GM19463 (cell line): ENCODE measurements around the gene FUT1.
"Not testable (repeated sequence)": the region's sequence is repeated elsewhere in the genome, so short reads cannot be mapped to it uniquely, and the experiment has no call there.

ENCODE experiments used
- ATAC-seq: cut with Tn5 transposase; IDR thresholded peaks from one replicate; pipeline ENCODE4 v1.9.1; 2021; ENCODE audit warnings: mild to moderate bottlenecking, moderate library complexity; ENCODE audit not compliant: unreplicated experiment

The FUT1 gene

DNA sequence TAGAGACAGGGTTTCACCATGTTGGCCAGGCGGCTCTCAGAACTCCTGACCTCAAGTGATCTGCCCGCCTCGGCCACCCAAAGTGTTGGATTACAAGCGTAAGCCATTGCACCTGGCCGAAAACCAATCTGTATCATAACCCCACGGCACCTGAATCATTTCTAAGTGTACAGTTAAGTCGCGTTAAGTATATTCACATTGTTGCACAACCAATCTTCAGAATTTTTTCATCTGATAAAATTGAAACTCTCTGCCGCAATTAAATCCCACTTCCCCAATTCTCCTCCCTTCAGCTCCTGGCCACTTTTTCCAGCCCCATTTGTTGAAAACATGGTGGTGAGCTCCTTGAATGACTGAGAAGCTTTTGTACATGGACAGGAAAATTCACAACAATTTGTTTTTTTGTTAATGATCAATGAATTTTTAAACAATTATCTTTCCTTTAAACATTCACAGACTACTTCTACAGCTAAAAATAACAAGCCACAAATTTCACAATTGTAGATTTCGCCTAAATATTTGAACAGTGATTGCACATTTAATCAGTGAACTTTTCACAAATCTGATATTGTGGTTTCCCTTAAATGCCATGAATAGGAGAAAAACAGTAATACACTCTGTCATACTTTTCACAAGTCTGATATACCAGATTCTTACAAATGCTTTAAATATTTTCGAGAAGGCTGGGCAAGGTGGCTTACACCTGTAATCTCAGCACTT is 16.7 kb upstream of the FUT1 start:
- ATAC-seq: no peak

DNA sequence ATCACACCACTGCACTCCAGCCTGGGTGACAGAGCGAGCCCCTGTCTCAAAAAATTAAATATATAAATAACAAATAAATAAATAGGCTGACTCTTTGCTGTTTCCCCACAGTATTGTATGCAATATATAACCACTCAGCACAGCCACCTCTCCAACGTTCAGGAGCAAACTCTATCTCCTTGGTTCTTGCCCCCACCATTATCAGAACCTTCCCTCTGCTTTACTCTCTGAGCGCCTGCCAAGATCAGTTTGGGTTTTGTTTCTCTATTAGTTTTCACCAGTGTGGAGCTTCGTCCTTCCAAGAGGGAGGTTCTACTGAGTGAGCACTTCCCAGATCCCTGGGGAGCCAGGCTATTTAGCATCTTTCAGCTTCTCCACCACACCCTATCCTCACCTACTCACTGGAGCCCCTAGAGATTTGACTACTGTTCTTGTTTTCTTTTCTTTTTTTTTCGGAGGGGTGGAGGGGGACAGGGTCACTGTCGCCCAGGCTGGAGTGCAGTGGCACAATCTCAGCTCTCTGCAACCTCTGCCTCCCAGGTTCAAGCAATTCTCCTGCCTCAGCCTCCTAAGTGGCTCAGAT is 15.8 kb upstream of the FUT1 start:
- not testable (repeated sequence) for ATAC-seq

DNA sequence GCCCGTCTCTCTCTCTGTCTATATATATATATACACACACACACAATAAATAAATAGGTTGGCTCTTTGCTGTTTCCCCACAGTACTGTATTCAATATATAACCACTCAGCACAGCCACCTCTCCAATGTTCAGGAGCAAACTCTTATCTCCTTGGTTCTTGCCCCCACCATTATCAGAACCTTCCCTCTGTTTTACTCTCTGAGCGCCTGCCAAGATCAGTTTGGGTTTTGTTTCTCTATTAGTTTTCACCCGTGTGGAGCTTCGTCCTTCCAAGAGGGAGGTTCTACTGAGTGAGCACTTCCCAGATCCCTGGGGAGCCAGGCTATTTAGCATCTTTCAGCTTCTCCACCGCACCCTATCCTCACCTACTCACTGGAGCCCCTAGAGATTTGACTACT is 13.4 kb upstream of the FUT1 start:
- ATAC-seq: not testable (repeated sequence)

- ATAC-seq: no peak
Observed at GRCh38 chr19:48760504-48761205, 8.2 kb upstream of the FUT1 start.

DNA sequence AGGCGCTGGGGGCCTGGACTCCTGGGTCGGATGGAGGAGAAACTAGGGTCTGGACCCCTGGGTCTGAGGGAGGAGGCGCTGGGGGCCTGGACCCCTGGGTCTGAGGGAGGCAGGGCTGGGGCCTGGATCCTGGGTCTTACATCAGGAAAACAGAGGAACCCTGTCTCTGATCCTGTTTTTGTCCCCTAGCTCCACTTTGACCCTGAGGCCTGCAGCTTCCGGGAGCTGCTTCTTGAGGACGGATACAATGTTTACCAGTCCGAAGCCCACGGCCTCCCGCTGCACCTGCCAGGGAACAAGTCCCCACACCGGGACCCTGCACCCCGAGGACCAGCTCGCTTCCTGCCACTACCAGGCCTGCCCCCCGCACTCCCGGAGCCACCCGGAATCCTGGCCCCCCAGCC is 5.3 kb upstream of the FUT1 start:
- no peak for ATAC-seq

DNA sequence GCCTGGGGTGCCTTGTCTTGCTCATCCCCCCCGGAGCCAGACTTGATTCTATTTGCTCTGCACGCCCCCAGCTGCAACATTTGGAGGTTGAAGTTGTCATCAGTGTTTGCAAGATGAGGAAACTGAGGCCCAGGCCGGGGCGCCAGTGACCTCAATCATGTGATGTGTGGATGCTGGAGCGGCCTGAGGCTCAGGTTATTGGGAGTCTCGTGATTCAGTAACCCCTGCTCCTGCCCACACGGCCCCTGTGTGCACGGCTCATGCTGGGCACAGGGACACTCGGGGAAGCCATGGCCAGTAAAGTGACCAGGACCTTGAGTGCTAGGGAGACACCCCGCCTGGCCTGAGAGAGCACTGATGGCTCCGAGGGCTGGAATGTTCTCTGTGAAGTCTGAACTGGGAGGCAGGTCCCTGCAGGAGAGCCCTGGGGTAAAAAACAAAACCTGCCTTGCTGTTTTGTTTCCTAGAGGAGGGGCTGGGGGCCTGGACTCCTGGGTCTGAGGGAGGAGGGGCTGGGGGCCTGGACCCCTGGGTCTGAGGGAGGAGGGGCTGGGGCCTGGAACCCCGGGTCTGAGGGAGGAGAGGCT is 4.7 kb upstream of the FUT1 start:
- no peak for ATAC-seq

DNA sequence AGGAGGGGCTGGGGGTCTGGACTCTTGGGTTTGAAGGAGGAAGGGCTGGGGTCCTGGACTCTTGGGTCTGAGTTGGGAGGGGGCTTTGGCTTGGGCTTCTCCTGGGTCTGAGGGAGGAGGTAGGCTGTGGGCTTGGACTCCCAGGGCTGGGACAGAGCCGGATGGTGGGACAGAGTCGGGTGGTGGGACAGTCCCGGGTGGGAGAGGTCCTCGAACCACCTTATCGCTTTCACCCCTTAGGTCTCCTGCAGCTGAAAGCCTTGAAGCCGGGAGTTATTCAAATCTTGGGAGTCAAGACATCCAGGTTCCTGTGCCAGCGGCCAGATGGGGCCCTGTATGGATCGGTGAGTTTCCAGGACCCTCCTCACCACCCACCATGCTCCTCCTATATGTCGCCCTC is 4.2 kb upstream of the FUT1 start:
- no peak for ATAC-seq

- ATAC-seq: no peak
Observed at GRCh38 chr19:48756212-48756611, 3.8 kb upstream of the FUT1 start.

- no peak for ATAC-seq
Observed at GRCh38 chr19:48755787-48756186, 3.3 kb upstream of the FUT1 start.

- ATAC-seq: no peak
Observed at GRCh38 chr19:48755084-48755641, 2.7 kb upstream of the FUT1 start, which contains the start of gene FGF21. FGF21 (plus strand) TSS chr19:48755524; CDS start chr19:48756237, 713 bp downstream.

- no peak for ATAC-seq
Observed at GRCh38 chr19:48751845-48752495, 471 bp downstream of the FUT1 start.

- no peak for ATAC-seq
Observed at GRCh38 chr19:48750771-48751504, 1.5 kb downstream of the FUT1 start.

- ATAC-seq: no peak
Observed at GRCh38 chr19:48750351-48750750, 2.1 kb downstream of the FUT1 start.

GRCh38 chr19:48749571-48750198 is 2.8 kb downstream of the FUT1 start:
- ATAC-seq: no peak

GRCh38 chr19:48746738-48747575 is 5.5 kb downstream of the FUT1 start, which contains the start of gene IZUMO1:
IZUMO1 (minus strand) TSS chr19:48746909; CDS start chr19:48745859, 1,050 bp downstream.
- ATAC-seq: no peak

DNA sequence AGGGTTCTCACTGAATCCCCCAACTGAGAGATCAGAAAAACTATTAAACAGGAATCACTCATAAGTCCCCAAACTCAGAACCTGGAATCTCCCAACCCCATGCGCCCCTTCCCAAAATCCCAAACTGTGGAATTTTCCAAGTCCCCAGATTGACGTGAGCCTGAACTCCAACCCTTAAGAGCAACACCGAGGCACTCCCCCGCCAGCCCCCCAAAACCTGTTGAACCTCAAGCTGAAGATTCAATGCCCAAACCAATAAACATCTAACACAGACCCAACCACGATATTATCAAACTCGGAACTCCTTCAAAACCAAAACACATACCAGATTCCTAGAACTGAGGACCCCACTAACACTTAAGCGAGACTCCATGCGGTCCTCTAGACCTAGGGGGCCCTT is 6.3 kb downstream of the FUT1 start:
- ATAC-seq: no peak

DNA sequence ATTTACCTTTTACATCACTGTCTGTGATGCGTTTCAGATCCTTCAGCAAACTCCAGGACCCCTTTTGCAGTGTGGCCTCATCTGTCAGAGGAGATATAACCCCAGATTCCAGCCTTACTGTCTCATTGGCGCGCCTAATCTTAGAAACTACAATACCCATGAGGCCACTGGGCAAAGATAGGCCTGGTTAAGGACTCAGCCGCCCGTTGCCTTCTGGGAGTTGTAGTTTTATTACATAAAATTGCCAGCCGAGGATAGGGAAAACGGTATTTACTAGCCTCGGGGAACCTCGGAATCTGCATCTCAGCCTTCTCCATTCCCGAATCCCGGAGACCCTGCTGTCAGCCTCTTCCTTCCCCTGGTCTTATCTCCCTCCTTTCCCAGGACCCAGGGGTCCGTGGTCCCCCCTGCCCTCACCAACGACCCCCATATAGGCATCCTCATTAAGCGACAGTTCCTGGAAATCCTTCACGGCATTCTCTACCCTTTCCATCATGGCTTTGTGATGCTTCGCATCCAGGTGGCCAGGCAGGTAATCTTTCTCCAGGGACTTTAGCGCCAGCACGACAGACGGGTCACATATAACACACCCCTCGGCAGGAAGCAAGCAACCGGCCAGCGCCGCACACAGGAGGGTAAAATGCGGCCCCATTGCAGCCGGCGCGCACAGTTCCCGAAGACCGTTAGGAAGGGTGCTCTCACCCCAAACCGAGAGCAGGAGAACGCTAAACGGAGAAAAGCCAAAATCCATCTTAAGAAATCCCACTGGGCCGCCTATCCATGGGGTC is 7.0 kb downstream of the FUT1 start:
- no peak for ATAC-seq

- no peak for ATAC-seq
Observed at GRCh38 chr19:48742096-48742495, 10.3 kb downstream of the FUT1 start.
